HEK293 (cell line): ENCODE measurements around the gene LUC7L.

Experiments used
- CTCF ChIA-PET: fragments of 350-600 bp; formaldehyde crosslinking; extraction: SDS; loops from one replicate; lab custom pipeline; 2021; ENCODE audit warnings: antibody characterized with exemption; lab: Yijun Ruan, JAX
- POLR2A ChIA-PET: fragments of 300-600 bp; formaldehyde crosslinking; extraction: SDS; loops from one replicate; lab custom pipeline; 2020; ENCODE audit warnings: antibody characterized with exemption, inconsistent platforms; lab: Yijun Ruan, JAX
- H3K27ac ChIP-seq: fragments of 200-500 bp; sonication (Bioruptor generic); 2 replicates; pipeline ENCODE4 v1.5.1; 2014; ENCODE audit warnings: low read depth, low read length, control low read depth, inconsistent platforms; ENCODE audit errors: extremely low read depth
- H3K36me3 ChIP-seq, 2 experiments: fragments of 200-500 bp in 1 of 2; sonication (Bioruptor generic) in 1 of 2; 1 replicate in 1 of 2; 2 replicates in 1 of 2; pipeline ENCODE4 v1.5.1; 2014 to 2017; ENCODE audit warnings: inconsistent platforms in 2 of 2, low read length in 2 of 2; ENCODE audit not compliant: control insufficient read depth in 2 of 2, insufficient read depth in 1 of 2
- H3K4me1 ChIP-seq: fragments of 200-500 bp; sonication (Bioruptor generic); 2 replicates; pipeline ENCODE4 v1.5.1; 2014; ENCODE audit warnings: mild to moderate bottlenecking, low read length, inconsistent platforms; ENCODE audit not compliant: control insufficient read depth, insufficient read depth
- H3K4me3 ChIP-seq: 2 replicates; pipeline ENCODE4 v1.5.1; 2011; ENCODE audit warnings: low read depth, mild to moderate bottlenecking, control low read depth, low read length, moderate library complexity
- H3K9me3 ChIP-seq: fragments of 200-500 bp; sonication (Bioruptor generic); 2 replicates; pipeline ENCODE4 v1.5.1; 2014; ENCODE audit warnings: low read depth, low read length, inconsistent platforms; ENCODE audit not compliant: control insufficient read depth, insufficient read depth
- CTCF ChIP-seq: fragments of 450-650 bp; formaldehyde crosslinking; IDR thresholded peaks from 2 replicates; pipeline ENCODE4 v1.5.1; 2016; ENCODE audit warnings: missing biosample characterization, missing genetic modification characterization
- GLI2 ChIP-seq: fragments of 450-650 bp; formaldehyde crosslinking; IDR thresholded peaks from 2 replicates; pipeline ENCODE4; 2017; ENCODE audit warnings: missing biosample characterization, missing genetic modification characterization, low read depth, borderline replicate concordance
- HOXD13 ChIP-seq: sonication (generic); formaldehyde crosslinking; IDR thresholded peaks from 2 replicates; pipeline ENCODE4 v1.8.0; 2022; ENCODE audit warnings: missing genetic modification reagents, borderline replicate concordance
- KLF17 ChIP-seq: fragments of 450-650 bp; formaldehyde crosslinking; IDR thresholded peaks from 2 replicates; pipeline ENCODE4 v1.5.1; 2016; ENCODE audit warnings: missing biosample characterization, missing genetic modification characterization
- KLF7 ChIP-seq: fragments of 450-650 bp; formaldehyde crosslinking; IDR thresholded peaks from 2 replicates; pipeline ENCODE4 v1.5.1; 2016; ENCODE audit warnings: missing biosample characterization, missing genetic modification characterization, borderline replicate concordance
- PRDM10 ChIP-seq: fragments of 450-650 bp; formaldehyde crosslinking; IDR thresholded peaks from 2 replicates; pipeline ENCODE4 v1.5.1; 2016; ENCODE audit warnings: missing biosample characterization, missing genetic modification characterization
- ZBTB20 ChIP-seq: fragments of 450-650 bp; formaldehyde crosslinking; IDR thresholded peaks from 2 replicates; pipeline ENCODE4 v1.5.1; 2016; ENCODE audit warnings: missing biosample characterization, missing genetic modification characterization
- ZNF155 ChIP-seq: fragments of 450-650 bp; formaldehyde crosslinking; IDR thresholded peaks from 2 replicates; pipeline ENCODE4 v1.5.1; 2016; ENCODE audit warnings: missing biosample characterization, missing genetic modification characterization
- ZNF239 ChIP-seq: fragments of 450-650 bp; formaldehyde crosslinking; IDR thresholded peaks from 2 replicates; pipeline ENCODE4 v1.5.1; 2016; ENCODE audit warnings: missing biosample characterization, missing genetic modification characterization
- ZNF266 ChIP-seq: fragments of 450-650 bp; formaldehyde crosslinking; IDR thresholded peaks from 2 replicates; pipeline ENCODE4 v1.5.1; 2016; ENCODE audit warnings: missing biosample characterization, missing genetic modification characterization, low read depth
- ZNF362 ChIP-seq: fragments of 450-650 bp; formaldehyde crosslinking; IDR thresholded peaks from 2 replicates; pipeline ENCODE4 v1.5.1; 2016; ENCODE audit warnings: missing biosample characterization, missing genetic modification characterization
- ZNF398 ChIP-seq: fragments of 450-650 bp; formaldehyde crosslinking; IDR thresholded peaks from 2 replicates; pipeline ENCODE4 v1.5.1; 2017; ENCODE audit warnings: missing biosample characterization, missing genetic modification characterization
- ZNF423 ChIP-seq: fragments of 450-650 bp; formaldehyde crosslinking; IDR thresholded peaks from 2 replicates; pipeline ENCODE4 v1.5.1; 2016; ENCODE audit warnings: missing biosample characterization, missing genetic modification characterization
- ZNF449 ChIP-seq: fragments of 450-650 bp; formaldehyde crosslinking; IDR thresholded peaks from 2 replicates; pipeline ENCODE4 v1.5.1; 2017; ENCODE audit warnings: missing biosample characterization, mild to moderate bottlenecking, missing genetic modification characterization, moderate library complexity
- ZNF530 ChIP-seq: fragments of 450-650 bp; formaldehyde crosslinking; IDR thresholded peaks from 2 replicates; pipeline ENCODE4 v1.5.1; 2016; ENCODE audit warnings: low read depth, missing biosample characterization, missing genetic modification characterization
- ZNF623 ChIP-seq: fragments of 450-650 bp; formaldehyde crosslinking; IDR thresholded peaks from 2 replicates; pipeline ENCODE4 v1.5.1; 2016; ENCODE audit warnings: missing biosample characterization, missing genetic modification characterization
- ZNF624 ChIP-seq: fragments of 450-650 bp; formaldehyde crosslinking; IDR thresholded peaks from 2 replicates; pipeline ENCODE4 v1.5.1; 2017; ENCODE audit warnings: missing biosample characterization, missing genetic modification characterization
- ZNF658 ChIP-seq: fragments of 450-650 bp; formaldehyde crosslinking; IDR thresholded peaks from 2 replicates; pipeline ENCODE4; 2016; ENCODE audit warnings: missing biosample characterization, missing genetic modification characterization
- ZNF704 ChIP-seq: fragments of 450-650 bp; formaldehyde crosslinking; IDR thresholded peaks from 2 replicates; pipeline ENCODE4 v1.5.1; 2016; ENCODE audit warnings: missing biosample characterization, missing genetic modification characterization
- ZNF792 ChIP-seq: fragments of 450-650 bp; formaldehyde crosslinking; IDR thresholded peaks from 2 replicates; pipeline ENCODE4 v1.5.1; 2016; ENCODE audit warnings: missing biosample characterization, missing genetic modification characterization
- ZSCAN5A ChIP-seq: fragments of 450-650 bp; formaldehyde crosslinking; IDR thresholded peaks from 2 replicates; pipeline ENCODE4 v1.5.1; 2016; ENCODE audit warnings: missing biosample characterization, missing genetic modification characterization
- ZXDB ChIP-seq: fragments of 450-650 bp; formaldehyde crosslinking; IDR thresholded peaks from 2 replicates; pipeline ENCODE4 v1.5.1; 2016; ENCODE audit warnings: missing biosample characterization, missing genetic modification characterization

The LUC7L gene

GRCh38 chr16:276426-277077 lies 47.3 kb upstream of the LUC7L start (continued):
- no peak for TF ChIP-seq GLI2 (tag by site-specific recombination)
- no peak for TF ChIP-seq ZNF362 (tag by site-specific recombination)
- TF ChIP-seq ZNF423 (tag by site-specific recombination) = no peak
- no peak for TF ChIP-seq PRDM10 (tag by site-specific recombination)
- TF ChIP-seq ZNF792 (tag by site-specific recombination) = no peak

- Histone ChIP-seq H3K4me3 (no peak within 1 kb of the TSS), H3K9me3 (no peaks in the 10 kb centered on the region), H3K36me3 (no peaks in the 10 kb centered on the region), H3K4me1 (no peaks in the 10 kb centered on the region), H3K27ac (no peak within 1 kb of the TSS)
- POLR2A ChIA-PET = no interaction called here
- CTCF ChIA-PET = no interaction called here
- no peak for TF ChIP-seq ZXDB (tag by site-specific recombination)
- no peak for TF ChIP-seq ZSCAN5A (tag by site-specific recombination)
- TF ChIP-seq KLF7 (tag by site-specific recombination) = no peak
- no peak for TF ChIP-seq KLF17 (tag by site-specific recombination)
- no peak for TF ChIP-seq ZNF792 (tag by site-specific recombination)
- no peak for TF ChIP-seq ZNF449 (tag by site-specific recombination)
- TF ChIP-seq ZBTB20 = no peak
- no peak for TF ChIP-seq ZNF155 (tag by site-specific recombination)
- no peak for TF ChIP-seq CTCF (tag by site-specific recombination)
- no peak for TF ChIP-seq ZNF398 (tag by site-specific recombination)
- no peak for TF ChIP-seq ZNF658 (tag by site-specific recombination)
- no peak for TF ChIP-seq ZNF530
- no peak for TF ChIP-seq ZNF623 (tag by site-specific recombination)
- TF ChIP-seq HOXD13 = no peak
- no peak for TF ChIP-seq ZNF266
- no peak for TF ChIP-seq ZNF239 (tag by site-specific recombination)
- no peak for TF ChIP-seq ZNF624 (tag by site-specific recombination)
- TF ChIP-seq ZNF704 (tag by site-specific recombination) = no peak
Measured at GRCh38 chr16:275786-276232, 46.6 kb upstream of the LUC7L start, which contains the start of gene RGS11. Gene RGS11, minus strand, starts transcription at chr16:275944. Its CDS starts 33 bp downstream, at chr16:275911.
